SU-DHL-6 (cell line): Measurements from ENCODE around the gene BMP6.

Source experiments
- CTCF ChIP-seq: fragments of 200-600 bp; sonication (generic); IDR thresholded peaks from one replicate; pipeline ENCODE4 v1.5.1; 2017; ENCODE audit warnings: antibody characterized with exemption, mild to moderate bottlenecking, low read length, moderate library complexity; ENCODE audit not compliant: insufficient read depth, poor library complexity, severe bottlenecking
- EZH2phosphoT487 ChIP-seq: fragments of 200-600 bp; sonication (generic), shearing (Covaris generic); conservative IDR thresholded peaks from 2 replicates; pipeline ENCODE4 v1.6.1; 2018; ENCODE audit warnings: mild to moderate bottlenecking, antibody characterized with exemption, low read length, moderate library complexity, mixed read lengths

- TF ChIP-seq CTCF (no peak), EZH2phosphoT487 (no peak)
These were observed 102.2 kb downstream of the BMP6 start for GRCh38 chr6:7828124-7828523.
